GM23338 (cell line): ENCODE measurements around the gene MTHFD2L. TPM values are rescaled to one million over a fixed set of nuclear protein-coding genes. Genes with fewer than 3 reads are reported as not detected.

Experiments
- ATAC-seq: fragments of 200-7000 bp; cut with Tn5 transposase; 3 replicates; pipeline ENCODE4 v1.9.1; 2020
- DNase-seq: peaks from one replicate; pipeline ENCODE4 v3.0.0-alpha.2; 2015; ENCODE audit warnings: low spot score
- H2AFZ ChIP-seq: fragments of 200-600 bp; sonication (generic); 2 replicates; pipeline ENCODE4 v1.8.0; 2016; ENCODE audit warnings: antibody characterized with exemption, mild to moderate bottlenecking, moderate library complexity
- H3F3A ChIP-seq: fragments of 200-600 bp; sonication (generic); replicated peaks from 2 replicates; pipeline ENCODE4 v1.8.0; 2017; ENCODE audit warnings: antibody characterized with exemption, mixed run types, low read depth
- H3K27ac ChIP-seq: fragments of 200-600 bp; sonication (generic); 2 replicates; pipeline ENCODE4 v1.6.1; 2016; ENCODE audit warnings: low read depth
- H3K27me3 ChIP-seq: fragments of 200-600 bp; sonication (generic); 2 replicates; pipeline ENCODE4 v1.8.0; 2016; ENCODE audit warnings: mild to moderate bottlenecking, mixed run types, moderate library complexity; ENCODE audit not compliant: insufficient read depth
- H3K36me3 ChIP-seq: fragments of 200-600 bp; sonication (generic); 2 replicates; pipeline ENCODE4 v1.8.0; 2016; ENCODE audit warnings: mild to moderate bottlenecking; ENCODE audit not compliant: insufficient read depth
- H3K4me1 ChIP-seq: fragments of 200-600 bp; sonication (generic); 2 replicates; pipeline ENCODE4 v1.8.0; 2016; ENCODE audit warnings: mild to moderate bottlenecking, moderate library complexity; ENCODE audit not compliant: insufficient read depth
- H3K4me2 ChIP-seq: fragments of 200-600 bp; sonication (generic); 2 replicates; pipeline ENCODE4 v1.7.1; 2017; ENCODE audit warnings: mixed run types
- H3K4me3 ChIP-seq: fragments of 200-600 bp; sonication (generic); 2 replicates; pipeline ENCODE4 v1.6.1; 2016; ENCODE audit warnings: mixed run types
- H3K79me2 ChIP-seq: fragments of 200-600 bp; sonication (generic); replicated peaks from 2 replicates; pipeline ENCODE4 v1.8.0; 2017; ENCODE audit warnings: mild to moderate bottlenecking; ENCODE audit not compliant: insufficient read depth
- H3K9me2 ChIP-seq: fragments of 200-600 bp; sonication (generic); 2 replicates; pipeline ENCODE4 v1.8.0; 2017; ENCODE audit not compliant: insufficient read depth
- H4K20me1 ChIP-seq: fragments of 200-600 bp; sonication (generic); replicated peaks from 2 replicates; pipeline ENCODE4 v1.8.0; 2017; ENCODE audit warnings: mild to moderate bottlenecking; ENCODE audit not compliant: insufficient read depth
- H3K27ac Mint-ChIP-seq: 2 replicates; pipeline ENCODE4 v1.8.0; 2020; ENCODE audit warnings: inconsistent platforms, mild to moderate bottlenecking, moderate library complexity, mixed read lengths
- H3K27me3 Mint-ChIP-seq: 3 replicates; pipeline ENCODE4 v1.8.0; 2022; ENCODE audit warnings: low read depth, mild to moderate bottlenecking, moderate library complexity, mixed read lengths, inconsistent platforms; ENCODE audit not compliant: insufficient read depth, poor library complexity
- H3K36me3 Mint-ChIP-seq: 3 replicates; pipeline ENCODE4 v1.8.0; 2021; ENCODE audit warnings: low read depth, mild to moderate bottlenecking, inconsistent platforms, moderate library complexity, mixed read lengths
- H3K4me1 Mint-ChIP-seq: 3 replicates; pipeline ENCODE4 v1.8.0; 2020; ENCODE audit warnings: mild to moderate bottlenecking, inconsistent platforms, mixed read lengths
- H3K4me3 Mint-ChIP-seq: 3 replicates; pipeline ENCODE4 v1.8.0; 2021; ENCODE audit warnings: moderate library complexity, mild to moderate bottlenecking, inconsistent platforms, mixed read lengths
- H3K9me3 Mint-ChIP-seq: 3 replicates; pipeline ENCODE4 v1.8.0; 2020; ENCODE audit warnings: moderate library complexity, mild to moderate bottlenecking, inconsistent platforms, mixed read lengths
- CREB1 ChIP-seq: fragments of 250-450 bp; sonication (Bioruptor Pico); IDR thresholded peaks from 2 replicates; pipeline ENCODE4 v1.5.0; 2020; ENCODE audit warnings: low read depth, mild to moderate bottlenecking, moderate library complexity
- CTCF ChIP-seq, 2 experiments: fragments of 200-600 bp in 1 of 2; sonication (generic) in 1 of 2; conservative IDR thresholded peaks; 2 replicates each; pipeline versions ENCODE4 v1.5.1 to v1.6.1; 2016 to 2017; ENCODE audit warnings: antibody characterized with exemption in 2 of 2, low read depth in 2 of 2, mild to moderate bottlenecking in 2 of 2, moderate library complexity in 1 of 2
- ETS1 ChIP-seq: IDR thresholded peaks from 2 replicates; pipeline ENCODE4 v1.6.1; 2016; ENCODE audit warnings: antibody characterized with exemption
- EZH2 ChIP-seq: fragments of 200-600 bp; sonication (generic); IDR thresholded peaks from one replicate; pipeline ENCODE4 v1.8.0; 2017; ENCODE audit warnings: antibody characterized with exemption, mild to moderate bottlenecking, low read depth; ENCODE audit not compliant: unreplicated experiment
- EZH2phosphoT487 ChIP-seq: fragments of 200-600 bp; sonication (generic); IDR thresholded peaks from one replicate; pipeline ENCODE4 v1.8.1; 2018; ENCODE audit warnings: antibody characterized with exemption; ENCODE audit not compliant: unreplicated experiment
- JUNB ChIP-seq: IDR thresholded peaks from one replicate; pipeline ENCODE4 v1.6.1; 2016; ENCODE audit warnings: antibody characterized with exemption; ENCODE audit not compliant: unreplicated experiment
- POLR2AphosphoS5 ChIP-seq: IDR thresholded peaks from 2 replicates; pipeline ENCODE4 v1.6.1; 2016; ENCODE audit warnings: antibody characterized with exemption, low read depth
- REST ChIP-seq: IDR thresholded peaks from one replicate; pipeline ENCODE4 v1.6.1; 2018; ENCODE audit warnings: antibody characterized with exemption; ENCODE audit not compliant: unreplicated experiment
- STAT1 ChIP-seq: IDR thresholded peaks from one replicate; pipeline ENCODE4 v1.6.1; 2016; ENCODE audit warnings: antibody characterized with exemption; ENCODE audit not compliant: unreplicated experiment
- ZNF114 ChIP-seq: fragments of 250-450 bp; sonication (Bioruptor Pico); IDR thresholded peaks from 2 replicates; pipeline ENCODE4 v1.5.0; 2020; ENCODE audit warnings: mild to moderate bottlenecking, moderate library complexity
- polyA plus RNA-seq: library from polyadenylated mRNA; unstranded; fragments of >200 nt; fragmentation: Nextera tagmentation; extraction: Ambion mirVana; gene quantifications from 2 replicates; pipeline ENCODE4 v1.2.1, GENCODE V29; 2016
- total RNA-seq: library from RNA; depleted of rRNA; stranded (reverse); fragments of >200 nt; shearing (Covaris generic); gene quantifications from 2 replicates; pipeline ENCODE4 v1.2.3, GENCODE V29; 2014
- TF ChIP-seq, protein P1 (sequence below): fragments of 250-450 bp; sonication (Bioruptor Pico); IDR thresholded peaks from 2 replicates; pipeline ENCODE4 v1.5.0; 2020; ENCODE audit warnings: mild to moderate bottlenecking, moderate library complexity

Gene MTHFD2L
- total and polyA plus RNA-seq, 2 experiments from 2014 or later: 24.4 to 35.7 TPM

GRCh38 chr4:74205559-74205958 is 47.6 kb downstream of the MTHFD2L start:
- Histone ChIP-seq H3K4me3 (no peak overlapping the region), H3K4me2 (no peak overlapping the region), H3F3A (no peaks in the 10 kb centered on the region), H3K9me2 (no peaks in the 10 kb centered on the region), H3K27me3 (no peaks in the 10 kb centered on the region), H2AFZ (no peak overlapping the region), H3K4me1 (no peaks in the 10 kb centered on the region; the same call in 1 of the 2 replicates), H3K79me2 (no peaks in the 10 kb centered on the region), H3K27ac (no peak overlapping the region), H4K20me1 (no peaks in the 10 kb centered on the region), H3K36me3 (no peaks in the 10 kb centered on the region)
- H3K4me1 Mint-ChIP-seq: peaks cover 8% of the 10 kb centered on the region; the same call in 2 of the 3 replicates
- DNase-seq (no peak), ATAC-seq (no peak)
- peaks cover 1% of the 10 kb centered on the region for H3K27me3 Mint-ChIP-seq
- H3K4me3 Mint-ChIP-seq: no peak overlapping the region
- TF ChIP-seq POLR2AphosphoS5 (no peak), EZH2phosphoT487 (no peak), CREB1 (no peak), ZNF114 (CRISPR knock-in tag) (no peak), JUNB (no peak), REST (no peak), STAT1 (no peak), EZH2 (no peak), CTCF (conservative IDR thresholded peaks at IDR 0.05; ENCODE audit: low read depth in 2 of 2) (no peak), ETS1 (no peak)
- TF ChIP-seq, protein P1, sequence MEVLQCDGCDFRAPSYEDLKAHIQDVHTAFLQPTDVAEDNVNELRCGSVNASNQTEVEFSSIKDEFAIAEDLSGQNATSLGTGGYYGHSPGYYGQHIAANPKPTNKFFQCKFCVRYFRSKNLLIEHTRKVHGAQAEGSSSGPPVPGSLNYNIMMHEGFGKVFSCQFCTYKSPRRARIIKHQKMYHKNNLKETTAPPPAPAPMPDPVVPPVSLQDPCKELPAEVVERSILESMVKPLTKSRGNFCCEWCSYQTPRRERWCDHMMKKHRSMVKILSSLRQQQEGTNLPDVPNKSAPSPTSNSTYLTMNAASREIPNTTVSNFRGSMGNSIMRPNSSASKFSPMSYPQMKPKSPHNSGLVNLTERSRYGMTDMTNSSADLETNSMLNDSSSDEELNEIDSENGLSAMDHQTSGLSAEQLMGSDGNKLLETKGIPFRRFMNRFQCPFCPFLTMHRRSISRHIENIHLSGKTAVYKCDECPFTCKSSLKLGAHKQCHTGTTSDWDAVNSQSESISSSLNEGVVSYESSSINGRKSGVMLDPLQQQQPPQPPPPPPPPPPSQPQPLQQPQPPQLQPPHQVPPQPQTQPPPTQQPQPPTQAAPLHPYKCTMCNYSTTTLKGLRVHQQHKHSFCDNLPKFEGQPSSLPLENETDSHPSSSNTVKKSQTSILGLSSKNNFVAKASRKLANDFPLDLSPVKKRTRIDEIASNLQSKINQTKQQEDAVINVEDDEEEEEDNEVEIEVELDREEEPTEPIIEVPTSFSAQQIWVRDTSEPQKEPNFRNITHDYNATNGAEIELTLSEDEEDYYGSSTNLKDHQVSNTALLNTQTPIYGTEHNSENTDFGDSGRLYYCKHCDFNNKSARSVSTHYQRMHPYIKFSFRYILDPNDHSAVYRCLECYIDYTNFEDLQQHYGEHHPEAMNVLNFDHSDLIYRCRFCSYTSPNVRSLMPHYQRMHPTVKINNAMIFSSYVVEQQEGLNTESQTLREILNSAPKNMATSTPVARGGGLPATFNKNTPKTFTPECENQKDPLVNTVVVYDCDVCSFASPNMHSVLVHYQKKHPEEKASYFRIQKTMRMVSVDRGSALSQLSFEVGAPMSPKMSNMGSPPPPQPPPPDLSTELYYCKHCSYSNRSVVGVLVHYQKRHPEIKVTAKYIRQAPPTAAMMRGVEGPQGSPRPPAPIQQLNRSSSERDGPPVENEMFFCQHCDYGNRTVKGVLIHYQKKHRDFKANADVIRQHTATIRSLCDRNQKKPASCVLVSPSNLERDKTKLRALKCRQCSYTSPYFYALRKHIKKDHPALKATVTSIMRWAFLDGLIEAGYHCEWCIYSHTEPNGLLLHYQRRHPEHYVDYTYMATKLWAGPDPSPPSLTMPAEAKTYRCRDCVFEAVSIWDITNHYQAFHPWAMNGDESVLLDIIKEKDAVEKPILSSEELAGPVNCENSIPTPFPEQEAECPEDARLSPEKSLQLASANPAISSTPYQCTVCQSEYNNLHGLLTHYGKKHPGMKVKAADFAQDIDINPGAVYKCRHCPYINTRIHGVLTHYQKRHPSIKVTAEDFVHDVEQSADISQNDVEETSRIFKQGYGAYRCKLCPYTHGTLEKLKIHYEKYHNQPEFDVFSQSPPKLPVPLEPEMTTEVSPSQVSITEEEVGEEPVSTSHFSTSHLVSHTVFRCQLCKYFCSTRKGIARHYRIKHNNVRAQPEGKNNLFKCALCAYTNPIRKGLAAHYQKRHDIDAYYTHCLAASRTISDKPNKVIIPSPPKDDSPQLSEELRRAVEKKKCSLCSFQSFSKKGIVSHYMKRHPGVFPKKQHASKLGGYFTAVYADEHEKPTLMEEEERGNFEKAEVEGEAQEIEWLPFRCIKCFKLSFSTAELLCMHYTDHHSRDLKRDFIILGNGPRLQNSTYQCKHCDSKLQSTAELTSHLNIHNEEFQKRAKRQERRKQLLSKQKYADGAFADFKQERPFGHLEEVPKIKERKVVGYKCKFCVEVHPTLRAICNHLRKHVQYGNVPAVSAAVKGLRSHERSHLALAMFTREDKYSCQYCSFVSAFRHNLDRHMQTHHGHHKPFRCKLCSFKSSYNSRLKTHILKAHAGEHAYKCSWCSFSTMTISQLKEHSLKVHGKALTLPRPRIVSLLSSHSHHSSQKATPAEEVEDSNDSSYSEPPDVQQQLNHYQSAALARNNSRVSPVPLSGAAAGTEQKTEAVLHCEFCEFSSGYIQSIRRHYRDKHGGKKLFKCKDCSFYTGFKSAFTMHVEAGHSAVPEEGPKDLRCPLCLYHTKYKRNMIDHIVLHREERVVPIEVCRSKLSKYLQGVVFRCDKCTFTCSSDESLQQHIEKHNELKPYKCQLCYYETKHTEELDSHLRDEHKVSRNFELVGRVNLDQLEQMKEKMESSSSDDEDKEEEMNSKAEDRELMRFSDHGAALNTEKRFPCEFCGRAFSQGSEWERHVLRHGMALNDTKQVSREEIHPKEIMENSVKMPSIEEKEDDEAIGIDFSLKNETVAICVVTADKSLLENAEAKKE (CRISPR knock-in tag): no peak
- H3K9me3 Mint-ChIP-seq: no peaks in the 10 kb centered on the region
- no peak overlapping the region for H3K27ac Mint-ChIP-seq
- no peaks in the 10 kb centered on the region; the same call in 2 of the 3 replicates for H3K36me3 Mint-ChIP-seq
